SK-N-SH treated with all-trans-retinoic acid at 6 μM for 48 hours (cell line): Measurements from ENCODE around the gene TNFRSF21.

ENCODE experiments used
- ATAC-seq: fragments of 200-7000 bp; cut with Tn5 transposase; 3 replicates; pipeline ENCODE4 v1.9.1; 2020; ENCODE audit warnings: mild to moderate bottlenecking, moderate library complexity
- ARNTL ChIP-seq: fragments of 450-650 bp; formaldehyde crosslinking; IDR thresholded peaks from 2 replicates; pipeline ENCODE4 v1.5.0; 2020; ENCODE audit warnings: low read depth, mild to moderate bottlenecking, moderate library complexity, borderline replicate concordance
- BACH2 ChIP-seq: fragments of 250-450 bp; sonication (Bioruptor Pico); IDR thresholded peaks from 2 replicates; pipeline ENCODE4 v1.9.0; 2021; ENCODE audit warnings: mild to moderate bottlenecking, borderline replicate concordance
- CREB5 ChIP-seq: fragments of 250-450 bp; sonication (Bioruptor Pico); IDR thresholded peaks from 2 replicates; pipeline ENCODE4 v1.5.1; 2020; ENCODE audit warnings: low read depth, mild to moderate bottlenecking, moderate library complexity
- CSDC2 ChIP-seq: fragments of 250-450 bp; sonication (Bioruptor Pico); IDR thresholded peaks from 2 replicates; pipeline ENCODE4 v1.5.0; 2020; ENCODE audit warnings: mild to moderate bottlenecking, moderate library complexity
- ESRRG ChIP-seq: fragments of 250-450 bp; sonication (Bioruptor Pico); IDR thresholded peaks from 2 replicates; pipeline ENCODE4 v1.6.1; 2021; ENCODE audit warnings: mild to moderate bottlenecking
- GLIS3 ChIP-seq: fragments of 250-450 bp; sonication (Bioruptor Pico); IDR thresholded peaks from 2 replicates; pipeline ENCODE4 v1.5.0; 2020; ENCODE audit warnings: mild to moderate bottlenecking, moderate library complexity
- ISL1 ChIP-seq: fragments of 250-450 bp; sonication (Bioruptor Pico); IDR thresholded peaks from 2 replicates; pipeline ENCODE4 v2.1.2; 2022; ENCODE audit warnings: mild to moderate bottlenecking, moderate library complexity
- OSR1 ChIP-seq: fragments of 250-450 bp; sonication (Bioruptor Pico); IDR thresholded peaks from 2 replicates; pipeline ENCODE4 v1.8.0; 2022; ENCODE audit warnings: moderate library complexity, mild to moderate bottlenecking, inconsistent platforms
- PATZ1 ChIP-seq: fragments of 250-450 bp; sonication (Bioruptor Pico); IDR thresholded peaks from 2 replicates; pipeline ENCODE4 v1.8.0; 2020; ENCODE audit warnings: mild to moderate bottlenecking, moderate library complexity, borderline replicate concordance
- PPARA ChIP-seq: fragments of 250-450 bp; sonication (Bioruptor Pico); IDR thresholded peaks from 2 replicates; pipeline ENCODE4 v1.5.0; 2020; ENCODE audit warnings: mild to moderate bottlenecking, borderline replicate concordance
- RARB ChIP-seq: fragments of 250-450 bp; sonication (Bioruptor Pico); IDR thresholded peaks from 2 replicates; pipeline ENCODE4 v1.8.0; 2021; ENCODE audit warnings: mild to moderate bottlenecking, moderate library complexity
- SNAI2 ChIP-seq: fragments of 250-450 bp; sonication (Bioruptor Pico); IDR thresholded peaks from 2 replicates; pipeline ENCODE4 v1.5.0; 2020; ENCODE audit warnings: mild to moderate bottlenecking, moderate library complexity
- TCF4 ChIP-seq: fragments of 250-450 bp; sonication (Bioruptor Pico); IDR thresholded peaks from 2 replicates; pipeline ENCODE4 v1.8.0; 2021; ENCODE audit warnings: mild to moderate bottlenecking, moderate library complexity, borderline replicate concordance
- TOX ChIP-seq: fragments of 250-450 bp; sonication (Bioruptor Pico); IDR thresholded peaks from 2 replicates; pipeline ENCODE4 v1.8.0; 2021; ENCODE audit warnings: mild to moderate bottlenecking, moderate library complexity, borderline replicate concordance
- ZC3H10 ChIP-seq: fragments of 250-450 bp; sonication (Bioruptor Pico); IDR thresholded peaks from 2 replicates; pipeline ENCODE4 v1.5.1; 2021; ENCODE audit warnings: mild to moderate bottlenecking, moderate library complexity
- ZFP3 ChIP-seq: fragments of 250-450 bp; sonication (Bioruptor Pico); IDR thresholded peaks from 2 replicates; pipeline ENCODE4 v1.5.0; 2020; ENCODE audit warnings: mild to moderate bottlenecking, moderate library complexity
- ZFP30 ChIP-seq: fragments of 450-650 bp; formaldehyde crosslinking; IDR thresholded peaks from 2 replicates; pipeline ENCODE4 v1.5.0; 2022; ENCODE audit warnings: mild to moderate bottlenecking, moderate library complexity
- ZNF565 ChIP-seq: fragments of 450-650 bp; formaldehyde crosslinking; conservative IDR thresholded peaks from 2 replicates; pipeline ENCODE4 v1.5.0; 2020; ENCODE audit warnings: low read depth, mild to moderate bottlenecking, moderate library complexity
- ZNF70 ChIP-seq: fragments of 450-650 bp; formaldehyde crosslinking; IDR thresholded peaks from 2 replicates; pipeline ENCODE4 v1.5.0; 2020; ENCODE audit warnings: mild to moderate bottlenecking, moderate library complexity
- ZNF8 ChIP-seq: fragments of 450-650 bp; formaldehyde crosslinking; IDR thresholded peaks from 2 replicates; pipeline ENCODE4 v1.5.0; 2020; ENCODE audit warnings: mild to moderate bottlenecking, moderate library complexity
- TF ChIP-seq, protein P1 (sequence below): fragments of 250-450 bp; sonication (Bioruptor Pico); IDR thresholded peaks from 2 replicates; pipeline ENCODE4 v1.8.0; 2021; ENCODE audit warnings: low read depth, mild to moderate bottlenecking, moderate library complexity, borderline replicate concordance
- TF ChIP-seq, protein P2 (sequence below): fragments of 250-450 bp; sonication (Bioruptor Pico); IDR thresholded peaks from 2 replicates; pipeline ENCODE4 v1.5.0; 2020; ENCODE audit warnings: mild to moderate bottlenecking, moderate library complexity
- TF ChIP-seq, protein P3 (sequence below): fragments of 250-450 bp; sonication (Bioruptor Pico); IDR thresholded peaks from 2 replicates; pipeline ENCODE4 v1.5.1; 2021; ENCODE audit warnings: mild to moderate bottlenecking, moderate library complexity

The TNFRSF21 gene

GRCh38 chr6:47235964-47236760, 73.5 kb downstream of the TNFRSF21 start:
- TF ChIP-seq ZNF565 (CRISPR knock-in tag) (no peak), SNAI2 (peak; percentile 64; the same call in 1 of the 2 replicates), ZFP30 (no peak), RARB (CRISPR knock-in tag) (no peak), GLIS3 (CRISPR knock-in tag) (no peak), CREB5 (CRISPR knock-in tag) (no peak), CSDC2 (no peak), ISL1 (peak; percentile 72), TCF4 (CRISPR knock-in tag) (peak; percentile 81; the same call in 1 of the 2 replicates), ZC3H10 (CRISPR knock-in tag) (no peak), BACH2 (CRISPR knock-in tag) (no peak), ZNF70 (CRISPR knock-in tag) (peak; percentile 67; the same call in 1 of the 2 replicates), OSR1 (CRISPR knock-in tag) (no peak), ARNTL (CRISPR knock-in tag) (no peak), ZNF8 (CRISPR knock-in tag) (no peak), PPARA (CRISPR knock-in tag) (no peak), TOX (CRISPR knock-in tag) (no peak), ZFP3 (CRISPR knock-in tag) (peak; percentile 68; the same call in 1 of the 2 replicates), ESRRG (CRISPR knock-in tag) (no peak), PATZ1 (no peak)
- TF ChIP-seq, protein P1, sequence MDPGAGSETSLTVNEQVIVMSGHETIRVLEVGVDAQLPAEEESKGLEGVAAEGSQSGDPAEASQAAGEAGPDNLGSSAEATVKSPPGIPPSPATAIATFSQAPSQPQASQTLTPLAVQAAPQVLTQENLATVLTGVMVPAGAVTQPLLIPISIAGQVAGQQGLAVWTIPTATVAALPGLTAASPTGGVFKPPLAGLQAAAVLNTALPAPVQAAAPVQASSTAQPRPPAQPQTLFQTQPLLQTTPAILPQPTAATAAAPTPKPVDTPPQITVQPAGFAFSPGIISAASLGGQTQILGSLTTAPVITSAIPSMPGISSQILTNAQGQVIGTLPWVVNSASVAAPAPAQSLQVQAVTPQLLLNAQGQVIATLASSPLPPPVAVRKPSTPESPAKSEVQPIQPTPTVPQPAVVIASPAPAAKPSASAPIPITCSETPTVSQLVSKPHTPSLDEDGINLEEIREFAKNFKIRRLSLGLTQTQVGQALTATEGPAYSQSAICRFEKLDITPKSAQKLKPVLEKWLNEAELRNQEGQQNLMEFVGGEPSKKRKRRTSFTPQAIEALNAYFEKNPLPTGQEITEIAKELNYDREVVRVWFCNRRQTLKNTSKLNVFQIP (CRISPR knock-in tag), result no peak
- TF ChIP-seq, protein P2, sequence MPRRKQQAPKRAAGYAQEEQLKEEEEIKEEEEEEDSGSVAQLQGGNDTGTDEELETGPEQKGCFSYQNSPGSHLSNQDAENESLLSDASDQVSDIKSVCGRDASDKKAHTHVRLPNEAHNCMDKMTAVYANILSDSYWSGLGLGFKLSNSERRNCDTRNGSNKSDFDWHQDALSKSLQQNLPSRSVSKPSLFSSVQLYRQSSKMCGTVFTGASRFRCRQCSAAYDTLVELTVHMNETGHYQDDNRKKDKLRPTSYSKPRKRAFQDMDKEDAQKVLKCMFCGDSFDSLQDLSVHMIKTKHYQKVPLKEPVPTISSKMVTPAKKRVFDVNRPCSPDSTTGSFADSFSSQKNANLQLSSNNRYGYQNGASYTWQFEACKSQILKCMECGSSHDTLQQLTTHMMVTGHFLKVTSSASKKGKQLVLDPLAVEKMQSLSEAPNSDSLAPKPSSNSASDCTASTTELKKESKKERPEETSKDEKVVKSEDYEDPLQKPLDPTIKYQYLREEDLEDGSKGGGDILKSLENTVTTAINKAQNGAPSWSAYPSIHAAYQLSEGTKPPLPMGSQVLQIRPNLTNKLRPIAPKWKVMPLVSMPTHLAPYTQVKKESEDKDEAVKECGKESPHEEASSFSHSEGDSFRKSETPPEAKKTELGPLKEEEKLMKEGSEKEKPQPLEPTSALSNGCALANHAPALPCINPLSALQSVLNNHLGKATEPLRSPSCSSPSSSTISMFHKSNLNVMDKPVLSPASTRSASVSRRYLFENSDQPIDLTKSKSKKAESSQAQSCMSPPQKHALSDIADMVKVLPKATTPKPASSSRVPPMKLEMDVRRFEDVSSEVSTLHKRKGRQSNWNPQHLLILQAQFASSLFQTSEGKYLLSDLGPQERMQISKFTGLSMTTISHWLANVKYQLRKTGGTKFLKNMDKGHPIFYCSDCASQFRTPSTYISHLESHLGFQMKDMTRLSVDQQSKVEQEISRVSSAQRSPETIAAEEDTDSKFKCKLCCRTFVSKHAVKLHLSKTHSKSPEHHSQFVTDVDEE, result peak; percentile 87
- TF ChIP-seq, protein P3, sequence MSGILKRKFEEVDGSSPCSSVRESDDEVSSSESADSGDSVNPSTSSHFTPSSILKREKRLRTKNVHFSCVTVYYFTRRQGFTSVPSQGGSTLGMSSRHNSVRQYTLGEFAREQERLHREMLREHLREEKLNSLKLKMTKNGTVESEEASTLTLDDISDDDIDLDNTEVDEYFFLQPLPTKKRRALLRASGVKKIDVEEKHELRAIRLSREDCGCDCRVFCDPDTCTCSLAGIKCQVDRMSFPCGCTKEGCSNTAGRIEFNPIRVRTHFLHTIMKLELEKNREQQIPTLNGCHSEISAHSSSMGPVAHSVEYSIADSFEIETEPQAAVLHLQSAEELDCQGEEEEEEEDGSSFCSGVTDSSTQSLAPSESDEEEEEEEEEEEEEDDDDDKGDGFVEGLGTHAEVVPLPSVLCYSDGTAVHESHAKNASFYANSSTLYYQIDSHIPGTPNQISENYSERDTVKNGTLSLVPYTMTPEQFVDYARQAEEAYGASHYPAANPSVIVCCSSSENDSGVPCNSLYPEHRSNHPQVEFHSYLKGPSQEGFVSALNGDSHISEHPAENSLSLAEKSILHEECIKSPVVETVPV (CRISPR knock-in tag), result no peak
- ATAC-seq, result peak; percentile 72

- no peak for ATAC-seq
- TF ChIP-seq OSR1 (CRISPR knock-in tag), result no peak
- no peak for TF ChIP-seq ZNF70 (CRISPR knock-in tag)
- TF ChIP-seq, protein P3 (CRISPR knock-in tag), result no peak
- no peak for TF ChIP-seq ZNF565 (CRISPR knock-in tag)
- TF ChIP-seq ZNF8 (CRISPR knock-in tag), result no peak
- no peak for TF ChIP-seq BACH2 (CRISPR knock-in tag)
- TF ChIP-seq RARB (CRISPR knock-in tag), result no peak
- no peak for TF ChIP-seq ESRRG (CRISPR knock-in tag)
- TF ChIP-seq ZFP3 (CRISPR knock-in tag), result no peak
- TF ChIP-seq ARNTL (CRISPR knock-in tag), result no peak
Observed at GRCh38 chr6:47235421-47235820, 74.3 kb downstream of the TNFRSF21 start.
